Endodermal cell (in vitro differentiated cells): ENCODE results near the gene CCDC102A. TPM values are rescaled to one million over a fixed set of nuclear protein-coding genes. Genes with fewer than 3 reads are reported as not detected.

Source experiments
- DNase-seq: peaks from one replicate; pipeline ENCODE4 v3.0.0-alpha.2; 2017
- H3K27ac ChIP-seq: 2 replicates; pipeline ENCODE4 v1.5.1; 2013; ENCODE audit warnings: mild to moderate bottlenecking, low read depth, low read length, moderate library complexity
- H3K27me3 ChIP-seq: 2 replicates; pipeline ENCODE4 v1.6.1; 2013; ENCODE audit warnings: mild to moderate bottlenecking, low read length, moderate library complexity; ENCODE audit not compliant: insufficient read depth, control insufficient read depth, poor library complexity, severe bottlenecking
- H3K36me3 ChIP-seq: 2 replicates; pipeline ENCODE4 v1.7.0; 2013; ENCODE audit warnings: mild to moderate bottlenecking, low read length, moderate library complexity; ENCODE audit not compliant: control insufficient read depth, insufficient read depth
- H3K4me1 ChIP-seq: one replicate; pipeline ENCODE4 v1.7.0; 2013; ENCODE audit warnings: low read length; ENCODE audit not compliant: control insufficient read depth, insufficient read depth
- H3K4me3 ChIP-seq: 2 replicates; pipeline ENCODE4 v1.5.1; 2013; ENCODE audit warnings: mild to moderate bottlenecking, low read length, moderate library complexity
- H3K9ac ChIP-seq: 2 replicates; pipeline ENCODE4 v1.6.1; 2013; ENCODE audit warnings: mild to moderate bottlenecking, low read length, moderate library complexity; ENCODE audit not compliant: poor library complexity, severe bottlenecking; ENCODE audit errors: extremely low read depth
- H3K9me3 ChIP-seq: 2 replicates; pipeline ENCODE4 v1.6.1; 2013; ENCODE audit warnings: mild to moderate bottlenecking, low read length, moderate library complexity; ENCODE audit not compliant: control insufficient read depth
- H3K27ac Mint-ChIP-seq: 2 replicates; pipeline ENCODE4 v1.8.0; 2020; ENCODE audit warnings: mixed read lengths
- H3K27me3 Mint-ChIP-seq: 2 replicates; pipeline ENCODE4 v1.8.0; 2021; ENCODE audit warnings: mild to moderate bottlenecking, mixed read lengths; ENCODE audit not compliant: insufficient read depth
- H3K36me3 Mint-ChIP-seq: 2 replicates; pipeline ENCODE4 v1.8.0; 2020; ENCODE audit warnings: low read depth, mixed read lengths
- H3K4me1 Mint-ChIP-seq: 2 replicates; pipeline ENCODE4 v1.8.0; 2020; ENCODE audit warnings: mixed read lengths
- H3K4me3 Mint-ChIP-seq: 2 replicates; pipeline ENCODE4 v1.8.0; 2020; ENCODE audit warnings: mild to moderate bottlenecking, moderate library complexity, mixed read lengths
- H3K9me3 Mint-ChIP-seq: 2 replicates; pipeline ENCODE4 v1.8.0; 2020; ENCODE audit warnings: mild to moderate bottlenecking, mixed read lengths
- WGBS, 2 experiments: methylation state at CpG; one replicate each; pipeline versions ENCODE4 v1.1.5 to v1.1.7; 2013; ENCODE audit warnings: missing lambda C conversion rate in 2 of 2, mixed read lengths in 1 of 2; ENCODE audit not compliant: insufficient coverage in 1 of 2, insufficient read length in 1 of 2; 5-methylcytosine and 5-hydroxymethylcytosine counted together
- total RNA-seq, 2 donors: library from RNA; stranded (reverse); fragmentation: NEBNext Ultra II Directional in 1 of 2; extraction: Animal tissue kit (Norgen Biotek cat#: 25700) in 1 of 2; gene quantifications; 2 replicates in 1 of 2; 3 replicates in 1 of 2; pipeline ENCODE4 v1.2.1, GENCODE V29; 2021
- TF ChIP-seq, protein P1 (sequence below): fragments of 200-600 bp; sonication (generic); conservative IDR thresholded peaks from 2 replicates; pipeline ENCODE4 v1.5.0; 2021; ENCODE audit warnings: antibody characterized with exemption, mild to moderate bottlenecking

CCDC102A gene
- total RNA-seq, 2 donors from 2014 or later: 6.7 to 9.8 TPM

DNA sequence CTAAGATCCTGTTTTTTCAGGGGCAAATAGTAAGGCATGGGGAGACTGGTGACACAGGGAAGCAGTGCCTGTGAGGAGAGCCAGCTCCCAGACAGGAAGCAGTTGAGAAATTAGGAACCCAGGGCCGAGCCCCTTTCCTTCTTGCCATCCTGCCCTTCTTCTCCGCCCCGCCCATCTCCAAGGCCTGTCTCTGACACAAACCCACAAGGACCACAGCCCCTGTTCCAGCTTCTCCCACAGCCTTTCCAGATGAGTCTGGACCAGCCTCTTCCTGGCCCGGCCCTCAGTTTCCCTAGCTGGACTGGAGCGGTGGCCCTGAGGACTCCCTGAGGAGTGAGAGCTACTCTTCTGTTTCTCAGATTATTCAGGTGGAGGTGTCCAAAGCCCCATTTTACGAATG is 9.9 kb downstream of the CCDC102A start:
- Mint-ChIP-seq H3K27me3 (peaks cover 39% of the 10 kb centered on the region), H3K4me1 (peaks cover 23% of the 10 kb centered on the region), H3K4me3 (no peak overlapping the region), H3K9me3 (no peaks in the 10 kb centered on the region), H3K27ac (no peak overlapping the region), H3K36me3 (peaks cover 6% of the 10 kb centered on the region)
- Histone ChIP-seq H3K27me3 (peaks cover 18% of the 10 kb centered on the region), H3K36me3 (no peaks in the 10 kb centered on the region), H3K4me1 (no peaks in the 10 kb centered on the region), H3K27ac (no peak overlapping the region), H3K9me3 (no peaks in the 10 kb centered on the region), H3K4me3 (no peak overlapping the region), H3K9ac (no peak overlapping the region)
- no peak for DNase-seq
- 83 to 94% methylated on average over 3 to 6 of the region's 6 CpGs for WGBS, 2 experiments
- TF ChIP-seq, protein P1, sequence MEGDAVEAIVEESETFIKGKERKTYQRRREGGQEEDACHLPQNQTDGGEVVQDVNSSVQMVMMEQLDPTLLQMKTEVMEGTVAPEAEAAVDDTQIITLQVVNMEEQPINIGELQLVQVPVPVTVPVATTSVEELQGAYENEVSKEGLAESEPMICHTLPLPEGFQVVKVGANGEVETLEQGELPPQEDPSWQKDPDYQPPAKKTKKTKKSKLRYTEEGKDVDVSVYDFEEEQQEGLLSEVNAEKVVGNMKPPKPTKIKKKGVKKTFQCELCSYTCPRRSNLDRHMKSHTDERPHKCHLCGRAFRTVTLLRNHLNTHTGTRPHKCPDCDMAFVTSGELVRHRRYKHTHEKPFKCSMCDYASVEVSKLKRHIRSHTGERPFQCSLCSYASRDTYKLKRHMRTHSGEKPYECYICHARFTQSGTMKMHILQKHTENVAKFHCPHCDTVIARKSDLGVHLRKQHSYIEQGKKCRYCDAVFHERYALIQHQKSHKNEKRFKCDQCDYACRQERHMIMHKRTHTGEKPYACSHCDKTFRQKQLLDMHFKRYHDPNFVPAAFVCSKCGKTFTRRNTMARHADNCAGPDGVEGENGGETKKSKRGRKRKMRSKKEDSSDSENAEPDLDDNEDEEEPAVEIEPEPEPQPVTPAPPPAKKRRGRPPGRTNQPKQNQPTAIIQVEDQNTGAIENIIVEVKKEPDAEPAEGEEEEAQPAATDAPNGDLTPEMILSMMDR: no peak

DNA sequence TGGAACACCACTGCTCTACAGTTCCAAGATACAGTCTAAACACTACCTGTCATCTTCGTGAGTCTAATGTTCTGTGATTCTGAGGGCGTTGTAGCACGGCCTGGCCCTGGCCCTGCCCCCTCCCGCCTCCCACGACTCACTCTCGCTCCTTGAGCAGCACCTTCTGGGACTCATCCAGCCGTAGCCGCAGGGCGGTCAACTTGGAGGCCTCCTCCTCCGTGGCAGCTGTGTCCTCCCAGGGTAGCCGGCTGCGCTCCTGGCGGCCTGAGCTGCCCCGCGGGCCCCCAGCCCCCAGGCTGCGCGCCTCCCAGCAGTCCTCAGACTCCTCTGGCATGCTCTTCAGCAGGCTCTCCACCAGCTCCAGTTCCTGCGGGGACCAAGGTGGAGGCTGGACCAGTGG is 10.6 kb downstream of the CCDC102A start:
- H3K27ac ChIP-seq: no peak overlapping the region
- H3K4me3 ChIP-seq: no peak overlapping the region
- peaks cover 18% of the 10 kb centered on the region for H3K27me3 ChIP-seq
- no peaks in the 10 kb centered on the region for H3K9me3 Mint-ChIP-seq
- H3K27ac Mint-ChIP-seq: no peak overlapping the region
- peaks cover 31% of the 10 kb centered on the region for H3K27me3 Mint-ChIP-seq
- H3K36me3 Mint-ChIP-seq: peaks cover 2% of the 10 kb centered on the region
- no peak overlapping the region for H3K9ac ChIP-seq
- H3K9me3 ChIP-seq: no peaks in the 10 kb centered on the region
- no peak for DNase-seq
- H3K4me3 Mint-ChIP-seq: no peak overlapping the region
- TF ChIP-seq, protein P1: no peak
- H3K4me1 Mint-ChIP-seq: peaks cover 20% of the 10 kb centered on the region
- H3K4me1 ChIP-seq: no peaks in the 10 kb centered on the region
- no peaks in the 10 kb centered on the region for H3K36me3 ChIP-seq
- 89 to 91% methylated on average over 18 of the region's 18 CpGs for WGBS, 2 experiments

DNA sequence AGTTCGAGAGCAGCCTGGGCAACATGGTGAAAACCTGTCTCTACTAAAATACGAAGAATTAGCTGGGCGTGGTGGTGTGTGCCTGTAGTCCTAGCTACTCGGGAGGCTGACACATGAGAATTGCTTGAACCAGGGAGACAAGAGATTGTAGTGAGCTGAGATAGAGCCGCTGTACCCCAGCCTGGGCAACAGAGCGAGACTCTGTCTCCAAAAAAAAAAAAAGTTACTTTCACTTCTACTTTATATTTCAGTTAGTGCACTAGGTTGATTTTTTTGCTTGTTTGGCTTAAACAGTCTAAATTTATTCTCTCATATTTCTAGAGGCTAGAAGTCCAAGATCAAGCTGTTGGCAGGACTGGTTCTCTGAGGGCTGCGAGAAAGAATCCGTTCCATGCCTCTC is 13.4 kb downstream of the CCDC102A start:
- Mint-ChIP-seq H3K27ac (no peak overlapping the region), H3K4me1 (peaks cover under 1% of the 10 kb centered on the region), H3K9me3 (no peaks in the 10 kb centered on the region), H3K27me3 (peaks cover 11% of the 10 kb centered on the region), H3K4me3 (no peak overlapping the region), H3K36me3 (peaks cover 6% of the 10 kb centered on the region)
- Histone ChIP-seq H3K27me3 (peaks cover under 1% of the 10 kb centered on the region), H3K4me3 (no peak overlapping the region), H3K9me3 (no peaks in the 10 kb centered on the region), H3K9ac (no peak overlapping the region), H3K27ac (no peak overlapping the region), H3K4me1 (no peaks in the 10 kb centered on the region), H3K36me3 (no peaks in the 10 kb centered on the region)
- DNase-seq: no peak
- TF ChIP-seq, protein P1: no peak
- WGBS, 2 experiments: 93 to 97% methylated on average over 6 of the region's 8 CpGs
